ENCODE measurements around the gene CPXM2. TPM values are rescaled to one million over a fixed set of nuclear protein-coding genes. Genes with fewer than 3 reads are reported as not detected.
A peak's percentile ranks its signal among the peaks of the same experiment; 100 is the strongest.

CPXM2 gene
- total RNA-seq, 2 donors from 2014 or later: 12.5 to 17.0 TPM

- no peak for ATAC-seq
- intact Hi-C loops (cut with DNase I): no loop called here
- DNase-seq: no peak
These were observed 58.3 kb downstream of the CPXM2 start for GRCh38 chr10:123833170-123833850.

GRCh38 chr10:123831259-123831658, 60.3 kb downstream of the CPXM2 start:
- intact Hi-C loops (cut with DNase I): no loop called here
- ATAC-seq (no peak), DNase-seq (no peak)

DNA sequence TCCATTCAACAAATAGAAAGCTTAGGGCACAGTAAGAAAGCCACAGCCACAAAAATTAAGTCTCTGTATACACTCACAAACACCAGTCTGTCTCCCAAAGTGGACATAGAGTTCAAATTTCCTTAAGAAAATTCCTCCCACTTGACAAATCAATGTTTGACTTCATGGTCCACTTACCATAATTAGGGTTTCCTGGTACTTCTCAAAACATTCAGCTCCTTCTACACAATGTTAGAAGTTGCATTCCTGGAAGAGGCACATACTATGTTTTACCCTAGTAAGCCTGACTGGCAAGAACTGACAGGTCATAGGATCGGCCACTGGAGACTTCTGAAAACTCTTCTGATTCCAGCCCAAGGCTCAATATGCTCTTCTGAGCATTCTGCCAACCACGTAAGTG, 70.5 kb downstream of the CPXM2 start:
- DNase-seq (no peak), ATAC-seq (no peak)
- intact Hi-C loops (cut with DNase I): no loop called here

DNA sequence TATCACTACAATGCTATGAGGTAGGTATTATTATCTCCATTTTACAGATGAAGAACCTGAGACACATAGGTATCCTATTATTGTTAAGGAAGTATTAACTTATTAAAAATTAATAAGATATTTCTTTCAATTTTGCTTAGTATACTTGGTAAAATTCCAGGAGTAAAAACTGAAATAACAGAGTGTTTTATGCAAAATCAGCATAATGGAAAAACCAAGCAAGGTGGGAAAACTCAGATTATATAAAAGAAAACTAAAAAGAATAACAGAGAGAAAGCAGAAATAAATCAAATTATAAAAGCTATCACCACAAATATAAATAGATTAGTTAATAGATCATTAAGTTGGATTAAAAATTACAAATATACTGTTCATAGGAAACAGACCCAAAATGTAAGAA, 82.0 kb downstream of the CPXM2 start:
- intact Hi-C loops (cut with DNase I): no loop called here
- DNase-seq (no peak), ATAC-seq (no peak)

DNA sequence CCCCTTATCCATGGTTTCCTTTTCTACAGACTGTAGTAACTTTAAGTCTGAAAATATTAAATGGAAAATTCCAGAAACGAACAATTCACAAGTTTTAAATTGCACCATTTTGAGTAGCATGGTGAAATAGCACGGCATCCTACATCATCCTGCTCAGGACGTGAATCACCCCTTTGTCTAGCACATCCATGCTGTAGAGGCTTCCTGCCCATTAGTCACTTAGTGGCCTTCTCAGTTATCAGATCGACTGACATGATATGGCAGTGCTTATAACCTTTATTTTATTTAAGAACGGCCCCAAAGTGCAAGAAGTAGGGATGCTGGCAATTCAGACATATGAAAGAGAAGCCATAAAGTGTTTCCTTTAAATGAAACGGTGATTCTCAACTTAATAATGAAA, 82.7 kb downstream of the CPXM2 start:
- DNase-seq (no peak), ATAC-seq (peak in 1 of 2 donors; percentile 38)
- intact Hi-C loops (cut with DNase I): no loop called here

DNA sequence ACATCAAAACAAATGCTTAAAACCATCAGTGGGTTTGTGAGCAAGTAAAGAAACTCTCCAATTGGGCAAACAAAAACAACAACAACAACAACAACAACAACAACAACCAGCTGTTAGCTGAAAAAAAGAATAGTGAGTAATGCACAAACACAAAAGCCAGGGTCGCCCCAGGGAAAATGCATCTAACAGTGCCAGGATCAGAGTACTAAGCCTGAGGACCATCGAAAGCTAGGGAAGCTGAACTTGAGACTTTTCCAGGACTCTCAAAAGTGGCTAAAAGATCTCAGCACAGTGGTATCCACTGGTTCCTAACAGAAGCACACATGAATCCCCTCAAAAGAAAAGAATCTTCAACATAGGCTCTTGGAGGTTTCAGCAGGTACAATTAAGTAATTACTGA, 83.3 kb downstream of the CPXM2 start:
- DNase-seq: no peak
- intact Hi-C loops (cut with DNase I): no loop called here
- ATAC-seq: no peak

DNA sequence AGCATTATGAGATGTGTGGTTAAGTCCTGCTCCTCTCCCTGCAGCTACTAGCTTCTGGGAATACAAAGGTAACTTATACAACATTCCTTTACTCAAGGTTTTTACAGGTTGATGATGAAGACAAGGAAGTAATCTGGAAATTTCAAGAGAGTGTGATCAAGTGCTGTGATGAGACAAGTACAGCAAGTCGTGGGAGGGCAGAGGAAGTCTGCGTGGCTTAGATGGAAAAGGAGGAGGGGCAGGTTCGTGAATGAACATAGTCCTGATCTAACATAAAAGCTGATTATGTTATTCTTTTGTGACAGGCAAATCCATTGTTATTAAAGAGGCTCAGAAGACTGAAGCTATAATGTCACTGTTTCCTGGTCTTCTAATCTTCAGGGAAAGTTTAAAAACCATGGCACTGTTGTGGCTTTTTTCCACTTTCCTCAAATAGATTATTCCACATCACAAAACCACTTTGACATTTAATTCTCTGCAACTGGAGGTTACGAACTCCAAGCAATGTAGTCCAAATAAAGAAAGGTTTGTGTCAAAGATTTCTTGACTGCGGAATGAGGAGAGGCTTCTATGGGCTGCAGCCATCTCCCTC, 84.1 kb downstream of the CPXM2 start:
- ATAC-seq: no peak
- DNase-seq: no peak
- intact Hi-C loops (cut with DNase I): no loop called here

DNA sequence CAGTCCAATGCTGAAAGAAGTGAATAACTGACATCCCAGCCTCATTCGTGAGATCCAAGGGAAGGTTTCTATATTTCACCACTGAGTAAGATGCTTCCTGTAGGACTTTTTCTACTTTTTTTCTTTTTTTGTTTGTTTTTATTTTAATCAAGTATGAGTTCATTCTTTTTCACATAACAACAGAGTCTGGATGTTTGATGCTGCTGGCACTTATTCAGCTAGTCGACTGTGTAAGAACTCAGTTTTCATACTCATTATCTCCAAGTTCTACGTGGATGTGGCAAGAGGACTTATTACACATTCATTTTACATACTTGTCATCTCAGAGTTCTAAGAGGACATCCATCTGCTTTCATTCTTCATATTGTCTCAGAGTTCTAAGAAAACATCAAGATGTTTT, 86.9 kb downstream of the CPXM2 start:
- ATAC-seq (no peak), DNase-seq (no peak)
- intact Hi-C loops (cut with DNase I): no loop called here

DNA sequence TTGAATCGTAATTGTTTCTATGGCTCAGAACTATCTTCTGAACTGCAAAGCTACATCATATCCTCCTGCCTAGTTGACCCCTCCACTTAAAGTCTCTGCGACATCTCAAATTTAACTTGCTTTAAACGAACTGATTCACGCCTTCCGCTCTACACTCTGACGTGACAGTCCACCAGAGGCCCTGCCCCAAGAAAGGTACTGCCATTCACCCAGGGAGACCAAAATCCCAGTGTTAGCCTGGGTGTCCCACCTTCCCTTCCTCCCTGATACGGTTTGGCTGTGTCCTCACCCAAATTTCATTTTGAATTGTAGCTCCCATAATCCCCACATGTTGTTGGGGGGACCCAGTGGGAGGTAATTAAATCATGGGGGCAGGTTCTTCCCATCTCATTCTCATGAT, 90.8 kb downstream of the CPXM2 start:
- ATAC-seq (no peak), DNase-seq (no peak)
- intact Hi-C loops (cut with DNase I): no loop called here

GRCh38 chr10:123800289-123800688, 91.3 kb downstream of the CPXM2 start:
- intact Hi-C loops (cut with DNase I): no loop called here
- ATAC-seq: peak in 1 of 2 donors; percentile 31
- DNase-seq: peak; percentile 31

DNA sequence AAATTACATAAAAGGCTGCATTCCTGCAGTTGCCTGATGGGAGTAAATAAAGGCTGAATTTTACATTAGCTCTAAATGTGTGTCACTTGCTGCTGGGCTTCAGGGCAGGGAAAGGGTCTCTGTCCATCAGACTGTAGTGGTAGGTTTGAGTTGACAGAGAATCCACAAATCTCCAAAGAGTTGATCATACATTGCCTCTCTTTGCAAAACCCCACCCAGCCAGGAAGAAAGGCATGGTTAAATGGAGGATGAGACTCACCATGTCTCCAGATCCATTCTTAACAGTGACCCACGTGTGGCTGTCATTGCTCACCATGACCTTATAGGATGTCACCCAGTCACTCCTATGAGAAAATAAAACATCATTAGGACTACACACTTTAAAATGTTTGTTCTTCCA, 92.8 kb downstream of the CPXM2 start:
- intact Hi-C loops (cut with DNase I): no loop called here

DNA sequence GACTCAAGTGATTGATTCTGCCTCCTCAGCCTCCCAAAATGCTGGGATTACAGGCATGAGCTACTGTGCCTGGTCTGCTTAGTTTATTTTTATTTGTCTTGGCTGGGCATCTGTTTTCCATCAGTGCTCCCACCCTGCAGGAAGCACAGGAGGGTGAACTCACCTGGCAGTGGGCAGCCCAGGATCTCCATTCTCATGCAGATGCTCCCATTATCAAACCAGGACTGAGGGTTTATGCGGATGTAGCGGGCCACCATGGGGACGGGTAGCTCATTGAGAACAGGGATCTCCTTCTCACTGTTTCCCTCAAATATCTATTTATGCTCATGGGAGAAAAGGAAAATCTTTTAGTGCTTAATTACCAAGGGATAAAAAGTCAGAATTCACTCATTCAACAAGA, 93.8 kb downstream of the CPXM2 start:
- DNase-seq (no peak), ATAC-seq (no peak)
- intact Hi-C loops (cut with DNase I): no loop called here

More for the DNA sequence above, 92.8 kb downstream of the CPXM2 start:
- DNase-seq (no peak), ATAC-seq (no peak)

GRCh38 chr10:123796736-123797135, 94.9 kb downstream of the CPXM2 start:
- DNase-seq (no peak), ATAC-seq (no peak)
- intact Hi-C loops (cut with DNase I): no loop called here

- DNase-seq (no peak), ATAC-seq (no peak)
- intact Hi-C loops (cut with DNase I): no loop called here
These were observed 95.6 kb downstream of the CPXM2 start for GRCh38 chr10:123795846-123796590.

DNA sequence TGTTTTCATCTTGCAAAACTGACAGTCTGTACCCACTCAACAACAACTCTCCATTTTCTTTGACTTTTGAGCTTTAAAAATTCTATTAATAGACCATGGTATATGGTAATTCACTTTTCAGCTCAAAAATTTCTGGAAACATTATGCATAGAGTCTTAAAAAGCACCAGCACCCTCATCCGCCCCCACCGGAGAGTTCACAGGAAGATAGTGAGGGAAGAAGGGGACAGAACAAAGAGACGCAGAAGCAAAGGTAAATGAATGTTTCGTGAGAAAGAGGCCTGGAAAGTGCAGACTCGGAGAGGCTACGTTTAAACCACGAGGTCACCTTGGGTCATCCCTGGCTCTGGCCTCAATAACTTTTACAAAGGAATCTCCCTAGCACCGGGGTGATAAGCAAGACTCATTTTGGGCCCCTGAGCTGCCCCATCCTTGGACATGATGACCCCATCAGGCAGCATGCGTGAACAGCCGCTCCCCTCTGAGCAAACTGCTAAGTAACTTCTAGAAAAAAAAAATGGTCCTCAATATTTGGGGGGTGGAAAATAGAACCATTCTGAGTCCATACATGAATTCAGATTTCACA, 96.3 kb downstream of the CPXM2 start:
- DNase-seq (no peak), ATAC-seq (no peak)
- intact Hi-C loops (cut with DNase I): no loop called here

GRCh38 chr10:123792248-123792978, 99.2 kb downstream of the CPXM2 start:
- DNase-seq (no peak), ATAC-seq (no peak)
- intact Hi-C loops (cut with DNase I): no loop called here

DNA sequence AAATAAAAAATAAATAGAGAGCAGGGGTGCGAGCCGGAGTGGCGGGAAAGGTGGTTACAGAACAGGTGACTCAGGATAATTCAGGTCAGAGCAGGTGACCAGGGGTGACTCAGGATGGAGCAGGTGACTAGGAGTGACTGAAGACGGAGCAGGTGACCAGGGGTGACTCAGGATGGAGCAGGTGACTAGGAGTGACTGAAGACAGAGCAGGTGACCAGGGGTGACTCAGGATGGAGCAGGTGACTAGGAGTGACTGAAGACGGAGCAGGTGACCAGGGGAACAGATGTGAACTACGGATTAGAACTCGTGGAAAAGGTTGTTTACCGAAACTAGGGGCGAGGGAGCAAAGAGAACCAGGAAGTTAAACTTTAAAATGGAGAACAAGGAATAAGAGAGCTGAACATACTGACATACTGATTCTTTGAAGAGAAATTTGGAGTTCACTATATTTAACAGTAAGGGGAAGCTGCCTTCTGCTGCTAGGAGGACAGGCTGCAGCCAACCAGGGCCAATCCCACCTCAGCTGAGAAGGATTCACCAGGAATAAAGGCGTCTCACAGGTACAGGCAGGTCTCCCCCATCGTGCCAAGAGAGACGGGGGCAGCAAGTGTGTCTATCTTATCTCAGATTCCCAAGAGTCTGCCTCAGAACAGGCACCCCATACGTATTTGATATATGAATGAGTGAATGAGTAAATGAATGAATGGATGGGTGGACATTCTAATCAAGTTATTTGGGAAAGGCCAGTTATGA, 101.3 kb downstream of the CPXM2 start:
- DNase-seq: no peak
- intact Hi-C loops (cut with DNase I): no loop called here
- no peak for ATAC-seq

DNA sequence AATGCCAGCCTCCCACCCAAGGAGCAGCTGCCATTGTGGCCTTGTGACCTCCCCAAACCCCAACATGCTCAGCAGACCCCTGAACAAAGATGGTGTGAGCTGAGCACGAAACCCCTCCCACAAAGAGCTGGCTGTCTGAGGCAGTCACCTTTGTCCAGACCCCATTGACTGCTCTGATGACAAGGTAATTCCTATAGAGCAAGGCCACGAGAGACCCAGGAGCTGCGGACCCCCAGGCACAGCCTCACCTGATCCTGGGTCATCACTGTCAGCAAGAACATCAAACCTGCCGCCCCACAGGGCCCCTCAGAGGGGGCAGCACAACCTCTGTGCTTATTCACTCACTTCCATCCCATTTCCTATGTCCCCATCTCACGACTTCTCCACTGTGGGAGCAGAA, 102.6 kb downstream of the CPXM2 start:
- intact Hi-C loops (cut with DNase I): no loop called here
- ATAC-seq (no peak), DNase-seq (no peak)

DNA sequence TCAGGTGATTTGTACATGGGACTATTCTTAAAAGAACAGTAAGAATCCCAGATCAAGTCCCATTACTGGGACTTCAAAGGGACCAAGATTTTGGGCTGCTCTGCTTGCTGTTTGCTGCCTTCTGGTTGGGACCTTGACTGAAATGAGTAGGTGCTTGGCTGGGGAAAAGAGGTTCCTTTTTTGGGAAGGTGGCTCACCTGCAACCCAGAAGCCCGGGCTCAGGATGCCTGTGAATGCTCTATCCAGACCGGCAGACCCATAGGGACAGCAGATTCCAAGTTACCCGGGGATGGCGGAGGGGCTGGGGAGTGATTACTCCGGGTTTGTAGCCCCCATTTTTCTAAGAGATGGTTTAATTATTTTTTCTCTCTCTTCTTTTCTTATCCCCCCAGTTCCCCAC, 104.0 kb downstream of the CPXM2 start:
- intact Hi-C loops (cut with DNase I): no loop called here
- DNase-seq (no peak), ATAC-seq (no peak)
